ENCODE measurements around the gene DOCK4. TPM values are rescaled to one million over a fixed set of nuclear protein-coding genes. Genes with fewer than 3 reads are reported as not detected.

The DOCK4 gene
- total and polyA plus RNA-seq, 3 donors from 2014 or later: 5.4 to 17.1 (median 12.4) TPM

DNA sequence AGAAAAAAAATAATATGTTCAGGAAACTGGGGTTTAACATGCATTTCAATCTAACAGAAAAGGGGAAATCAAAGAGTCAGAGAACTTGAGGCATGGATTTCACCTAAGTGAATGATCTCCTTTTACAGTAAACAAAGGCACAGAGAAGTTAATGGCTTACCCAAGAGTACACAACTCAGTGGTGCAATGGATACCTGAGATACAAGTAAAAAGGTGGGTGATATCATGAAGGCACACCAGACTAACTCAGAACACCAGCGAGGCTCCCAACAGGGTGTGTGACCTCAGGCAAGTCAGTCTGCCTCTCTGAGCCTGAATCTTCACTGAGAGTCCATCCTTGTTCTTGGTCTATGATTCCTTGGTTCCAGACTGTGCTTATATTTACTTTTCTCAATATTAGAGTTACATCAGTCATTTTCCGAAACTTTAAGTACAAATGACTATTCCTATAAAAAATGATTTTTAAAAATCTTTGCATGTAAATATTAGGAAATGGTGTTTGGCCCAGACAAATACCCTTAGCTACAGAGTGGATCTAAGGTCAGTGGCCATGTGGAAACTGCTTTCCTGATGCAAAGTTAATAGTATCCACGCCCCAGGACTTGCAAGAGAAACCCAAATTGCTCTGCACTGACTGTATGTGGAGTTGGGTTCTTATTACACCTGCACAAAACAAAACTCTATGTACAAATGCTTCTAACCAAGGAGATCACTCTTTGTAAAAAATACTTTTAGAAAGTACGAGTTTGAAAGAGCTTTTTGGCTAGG, 361.1 kb downstream of the DOCK4 start:
- Histone ChIP-seq H3K4me1 (no peaks in the 10 kb centered on the region), H3K27me3 (no peaks in the 10 kb centered on the region), H3K36me3 (ENCODE audit: low read depth, missing control alignments) (no peaks in the 10 kb centered on the region), H3K27ac (no peak overlapping the region), H3K4me3 (no peak overlapping the region), H3K9me3 (no peaks in the 10 kb centered on the region)
- WGBS, 2 donors: 91 to 93% methylated on average over 4 of the region's 4 CpGs
- TF ChIP-seq POLR2A (IDR thresholded peaks at IDR 0.05): no peak
- no peak for TF ChIP-seq CTCF (IDR thresholded peaks at IDR 0.05)
- intact Hi-C loops (cut with DNase I; ENCODE audit: low total_unique reads): no loop called here
- no peak for DNase-seq

GRCh38 chr7:111842491-111842890, 363.7 kb downstream of the DOCK4 start:
- intact Hi-C loops (cut with DNase I; ENCODE audit: low total_unique reads): no loop called here
- no peak for DNase-seq
- Histone ChIP-seq H3K4me3 (no peak overlapping the region), H3K36me3 (ENCODE audit: low read depth, missing control alignments) (no peaks in the 10 kb centered on the region), H3K4me1 (no peaks in the 10 kb centered on the region), H3K27me3 (no peaks in the 10 kb centered on the region), H3K9me3 (no peaks in the 10 kb centered on the region), H3K27ac (no peak overlapping the region)
- WGBS, 2 donors: 82 to 84% methylated on average over 3 of the region's 3 CpGs
- TF ChIP-seq POLR2A (IDR thresholded peaks at IDR 0.05) (no peak), CTCF (IDR thresholded peaks at IDR 0.05) (no peak)

DNA sequence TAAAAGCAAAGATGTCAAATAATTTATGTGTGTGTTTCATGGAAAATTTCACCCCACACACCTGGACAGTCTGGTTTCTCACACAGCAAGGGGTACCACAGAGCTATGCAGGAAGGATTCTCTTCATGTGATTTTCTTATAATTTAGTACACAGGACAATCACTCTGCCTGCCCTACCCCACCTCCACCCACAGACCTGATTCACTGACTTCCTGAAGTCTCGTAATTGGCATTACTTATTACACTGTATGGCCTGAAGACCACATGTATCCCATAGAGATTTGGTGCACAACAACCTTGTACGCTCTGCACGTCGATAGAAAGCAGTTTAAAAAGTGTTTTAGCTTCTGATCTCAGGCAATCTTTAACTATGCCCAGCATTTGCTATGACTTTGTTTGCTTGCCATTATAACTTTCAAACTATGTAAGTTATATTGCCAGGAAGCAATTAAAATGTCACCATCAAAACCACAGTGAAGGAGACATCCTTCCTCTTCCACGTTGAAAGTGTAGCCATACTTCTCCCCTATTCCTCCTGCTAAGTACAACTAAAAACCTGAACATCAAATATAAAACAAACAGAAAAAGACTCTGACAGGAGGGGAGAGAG, 364.5 kb downstream of the DOCK4 start:
- Histone ChIP-seq H3K4me3 (no peak overlapping the region), H3K36me3 (ENCODE audit: low read depth, missing control alignments) (no peaks in the 10 kb centered on the region), H3K27me3 (no peaks in the 10 kb centered on the region), H3K9me3 (no peaks in the 10 kb centered on the region), H3K4me1 (no peaks in the 10 kb centered on the region), H3K27ac (no peak overlapping the region)
- intact Hi-C loops (cut with DNase I; ENCODE audit: low total_unique reads): no loop called here
- TF ChIP-seq CTCF (IDR thresholded peaks at IDR 0.05) (no peak), POLR2A (IDR thresholded peaks at IDR 0.05) (no peak)
- no peak for DNase-seq
- 84 to 86% methylated on average over 5 of the region's 5 CpGs for WGBS, 2 donors

DNA sequence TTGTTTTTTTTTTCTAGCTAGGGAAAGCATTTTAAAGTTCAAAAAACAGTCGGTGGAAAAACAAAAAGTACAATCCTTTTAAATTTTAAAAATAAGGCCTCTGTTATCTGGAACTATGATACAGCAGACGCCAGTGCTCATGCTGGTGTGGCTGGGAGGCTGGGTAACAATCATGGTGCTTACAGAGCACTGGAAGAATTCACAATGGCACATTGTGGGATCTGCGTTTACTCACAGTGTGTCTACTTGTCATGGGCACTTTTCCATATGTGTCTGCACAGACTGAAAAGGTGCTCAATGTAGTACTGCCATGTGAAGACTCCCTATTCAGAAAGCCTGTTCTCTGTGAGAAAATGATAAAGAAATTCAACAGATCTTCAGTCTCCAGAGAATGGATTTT, 365.7 kb downstream of the DOCK4 start:
- Histone ChIP-seq H3K27me3 (no peaks in the 10 kb centered on the region), H3K36me3 (ENCODE audit: low read depth, missing control alignments) (no peaks in the 10 kb centered on the region), H3K4me1 (no peaks in the 10 kb centered on the region), H3K9me3 (no peaks in the 10 kb centered on the region), H3K27ac (no peak overlapping the region), H3K4me3 (no peak overlapping the region)
- WGBS, 2 donors: 67 to 68% methylated on average over 3 of the region's 3 CpGs
- TF ChIP-seq POLR2A (IDR thresholded peaks at IDR 0.05) (no peak), CTCF (IDR thresholded peaks at IDR 0.05) (no peak)
- DNase-seq: no peak
- intact Hi-C loops (cut with DNase I; ENCODE audit: low total_unique reads): no loop called here

DNA sequence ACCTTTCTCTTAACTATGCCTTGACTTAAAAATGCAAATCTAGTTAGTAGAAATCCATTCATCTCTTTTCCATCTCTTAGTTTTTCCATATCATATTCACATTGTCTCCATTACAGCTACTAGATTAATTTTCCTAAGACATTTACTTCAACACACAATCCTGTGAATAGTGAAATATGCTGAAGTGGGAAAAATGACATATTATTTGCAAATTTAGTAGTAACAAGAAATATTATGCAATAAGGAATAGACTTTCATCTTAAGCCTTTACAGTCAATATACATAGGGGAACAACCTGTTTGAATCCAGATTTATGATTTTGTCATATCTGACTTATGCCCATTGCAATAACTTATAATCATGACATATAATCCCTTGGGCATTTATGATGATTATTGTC, 366.9 kb downstream of the DOCK4 start:
- H3K27ac ChIP-seq: no peak overlapping the region
- no peak for TF ChIP-seq POLR2A (IDR thresholded peaks at IDR 0.05)
- DNase-seq: no peak
- no peaks in the 10 kb centered on the region for H3K4me1 ChIP-seq
- no peak overlapping the region for H3K4me3 ChIP-seq
- H3K36me3 ChIP-seq (ENCODE audit: low read depth, missing control alignments): no peaks in the 10 kb centered on the region
- no peaks in the 10 kb centered on the region for H3K9me3 ChIP-seq
- H3K27me3 ChIP-seq: no peaks in the 10 kb centered on the region
- intact Hi-C loops (cut with DNase I; ENCODE audit: low total_unique reads): no loop called here

Measured in testis (tissue), 3 donors.